Mesenteric fat pad (tissue), 1 donor: ENCODE results near the gene SLC26A11. TPM values are rescaled to one million over a fixed set of nuclear protein-coding genes. Genes with fewer than 3 reads are reported as not detected.
"Not testable (repeated sequence)": the region's sequence is repeated elsewhere in the genome, so short reads cannot be mapped to it uniquely, and the experiment has no call there.

Experiments
- DNase-seq: peaks from one replicate; pipeline ENCODE4 v3.0.0-alpha.2; 2020; ENCODE audit warnings: low spot score
- total RNA-seq: library from RNA; stranded (reverse); fragmentation: NEBNext Ultra II Directional; extraction: Animal tissue kit (Norgen Biotek cat#: 25700); gene quantifications from one replicate; pipeline ENCODE4 v1.2.1, GENCODE V29; 2021
- donor health status: DM: yes; HTN: yes; CAD: no.

The SLC26A11 gene
- total RNA-seq, 1 donor from 2014 or later, result 13.2 TPM

DNA sequence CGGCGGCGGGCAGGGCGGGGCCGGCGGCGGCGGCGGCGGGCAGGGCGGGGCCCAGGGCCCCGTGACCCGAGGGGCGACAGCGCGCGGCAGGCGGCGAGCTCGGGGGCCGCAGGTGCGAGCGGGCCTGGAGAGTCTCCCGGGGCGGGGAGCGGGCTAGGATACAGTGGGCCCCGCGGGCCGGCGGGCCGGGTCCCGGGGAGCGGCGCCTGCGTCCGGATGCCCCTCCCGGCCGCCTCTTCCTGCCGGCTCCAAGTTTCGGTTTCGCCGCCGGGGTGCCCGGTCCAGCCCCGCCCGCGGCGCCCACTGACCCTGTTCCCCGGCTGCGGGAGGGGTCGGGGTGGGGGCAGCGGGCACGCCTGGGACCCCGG lies 40.5 kb downstream of the SLC26A11 start, which contains the start of gene RNF213:
TSS of gene RNF213 (plus strand) at position 62 of the 368 bp plus-strand sequence. CDS start 2,830 bp downstream, outside the sequence.
- DNase-seq, result no peak

- DNase-seq, result no peak
These were observed 41.1 kb downstream of the SLC26A11 start for GRCh38 chr17:80261159-80261894.

DNA sequence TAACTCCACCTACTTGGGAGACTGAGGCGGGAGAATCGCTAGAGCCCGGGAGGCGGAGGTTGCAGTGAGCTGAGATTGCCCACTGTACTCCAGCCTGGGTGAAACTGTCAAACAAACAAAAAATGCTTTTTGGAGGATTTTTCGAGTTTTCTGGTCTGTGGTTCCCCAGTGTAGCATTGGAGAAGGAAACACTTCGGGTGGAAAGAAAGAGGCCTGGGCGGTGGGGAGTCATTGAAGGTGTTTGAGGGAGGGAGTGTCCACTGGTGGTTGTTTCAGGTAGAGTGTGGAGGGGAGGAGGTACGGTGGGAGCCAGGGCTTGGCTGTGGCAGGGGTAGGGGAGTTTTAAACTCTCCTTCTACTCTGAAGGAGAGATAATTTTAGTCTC lies 41.7 kb downstream of the SLC26A11 start:
- DNase-seq, result no peak

- no peak for DNase-seq
These were observed 42.1 kb downstream of the SLC26A11 start for GRCh38 chr17:80262291-80262690.

DNA sequence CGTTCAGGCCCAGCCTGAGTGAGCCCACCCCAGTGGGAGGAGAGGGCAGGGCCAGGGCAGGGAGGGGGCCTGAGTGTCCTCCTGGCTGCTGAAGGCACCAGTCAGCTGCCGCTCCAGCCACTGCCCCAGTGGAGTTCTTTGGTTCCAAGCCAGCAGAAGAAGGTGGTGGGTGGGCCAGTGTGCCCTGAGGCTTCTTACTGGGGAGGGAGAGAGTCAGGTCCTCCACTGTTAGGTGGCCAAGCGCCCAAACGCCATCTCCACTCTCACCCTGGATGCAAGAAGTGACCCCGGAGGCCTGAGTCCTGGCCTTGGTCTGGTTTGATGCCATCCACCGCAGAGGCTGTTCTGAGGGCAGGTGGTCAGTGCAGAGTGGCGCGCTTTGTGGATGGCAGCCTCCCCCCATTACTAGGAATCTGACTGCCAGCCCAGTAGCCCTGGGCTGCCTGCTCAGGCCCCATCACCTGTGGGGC lies 42.6 kb downstream of the SLC26A11 start:
- DNase-seq, result no peak

GRCh38 chr17:80263253-80264204 lies 43.3 kb downstream of the SLC26A11 start:
- DNase-seq, result no peak

GRCh38 chr17:80264205-80265075 lies 44.2 kb downstream of the SLC26A11 start:
- DNase-seq, result no peak

- DNase-seq, result no peak
These were observed 45.2 kb downstream of the SLC26A11 start for GRCh38 chr17:80265205-80266068.

DNA sequence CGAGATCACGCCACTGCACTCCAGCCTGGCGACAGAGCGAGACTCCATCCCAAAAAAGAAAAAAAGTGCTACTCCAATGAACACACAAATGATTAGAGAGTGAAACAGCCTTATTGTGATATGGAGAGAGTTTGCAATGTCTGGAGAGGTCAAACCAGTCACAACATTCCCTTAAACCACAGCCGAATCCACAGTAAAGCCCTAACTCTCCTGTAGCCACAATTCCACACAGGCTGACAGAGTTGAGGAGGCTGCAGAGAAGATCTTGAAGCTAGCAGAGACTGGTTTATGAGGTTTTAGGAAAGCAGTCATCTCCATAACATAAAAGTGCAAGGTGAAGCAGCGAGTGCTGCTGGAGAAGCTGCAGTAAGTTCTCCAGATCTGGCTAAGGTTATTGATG lies 47.2 kb downstream of the SLC26A11 start:
- DNase-seq, result no peak

DNA sequence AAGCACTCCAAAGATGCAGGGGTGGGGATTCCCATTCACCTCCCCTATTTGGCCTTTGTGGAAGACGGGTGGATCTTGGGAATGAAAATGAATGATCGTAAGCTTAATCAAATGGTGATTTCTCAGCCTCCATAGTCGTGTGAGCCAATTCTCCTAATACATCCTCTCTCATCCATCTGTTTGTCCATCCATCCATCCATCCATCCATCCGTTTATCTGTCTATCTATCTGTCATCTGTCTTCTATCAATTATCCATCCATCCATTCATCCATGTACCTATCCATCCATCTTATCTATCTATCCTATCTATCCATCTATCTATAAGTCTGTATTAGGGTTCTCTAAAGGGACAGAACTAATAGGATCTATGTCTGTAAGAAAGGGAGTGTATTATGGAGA lies 48.2 kb downstream of the SLC26A11 start:
- no peak for DNase-seq

DNA sequence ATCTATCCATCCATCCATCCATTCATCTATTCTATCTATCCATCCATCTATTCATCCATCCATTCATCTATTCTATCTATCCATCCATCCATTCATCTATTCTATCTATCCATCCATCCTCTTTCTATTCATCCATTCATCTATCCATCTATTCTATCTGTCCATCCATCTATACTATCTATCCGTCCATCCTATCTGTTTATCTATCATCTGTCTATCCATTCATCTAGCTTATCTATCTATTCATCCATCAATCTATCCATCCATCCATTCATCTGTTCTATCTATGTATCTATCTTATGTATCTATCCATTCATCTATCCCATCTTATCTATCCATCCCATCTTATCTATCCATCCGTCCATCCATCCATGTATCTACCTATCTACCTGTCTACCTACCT lies 49.2 kb downstream of the SLC26A11 start:
- no peak for DNase-seq

GRCh38 chr17:80270104-80270503 lies 49.9 kb downstream of the SLC26A11 start:
- DNase-seq, result no peak

DNA sequence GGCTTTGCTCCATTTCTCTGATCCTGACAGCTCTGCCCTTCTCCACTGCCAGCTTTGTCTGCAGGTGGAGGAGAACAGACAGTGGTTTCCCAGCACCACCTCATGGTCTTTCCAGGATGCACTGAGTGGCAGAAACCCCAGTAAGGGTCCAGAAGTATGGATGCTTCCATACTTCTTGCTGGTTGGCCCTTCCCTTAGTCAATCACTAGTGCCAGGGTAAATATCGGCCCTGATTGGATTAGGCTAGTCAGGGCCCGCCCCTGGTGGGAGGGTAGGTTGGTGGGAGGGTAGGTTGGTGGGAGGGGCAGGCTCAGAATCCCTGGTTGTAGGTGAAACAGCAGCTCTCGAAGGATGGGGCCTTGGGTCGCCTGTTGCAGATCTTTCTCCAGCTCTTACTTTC lies 50.6 kb downstream of the SLC26A11 start:
- no peak for DNase-seq

DNA sequence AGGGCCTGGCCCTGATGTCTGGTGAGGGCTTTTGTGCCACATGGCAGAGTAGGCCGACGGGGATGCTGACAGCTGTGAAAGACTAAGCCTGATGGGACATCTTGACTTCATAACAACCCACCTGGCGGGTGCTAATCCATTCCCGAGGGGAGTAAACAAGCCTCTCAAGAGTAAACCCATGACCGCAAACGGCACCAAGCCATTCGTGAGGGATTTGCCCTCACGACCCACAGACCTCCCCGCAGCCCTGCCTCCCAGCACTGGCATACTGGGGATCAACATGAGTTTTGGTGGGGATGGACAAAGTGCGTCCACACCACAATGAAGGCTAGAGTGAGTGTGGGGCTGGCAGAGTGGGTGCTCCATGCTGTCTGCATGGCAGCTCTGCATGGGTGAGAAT lies 52.1 kb downstream of the SLC26A11 start:
- DNase-seq, result no peak

GRCh38 chr17:80274331-80274730 lies 54.1 kb downstream of the SLC26A11 start:
- no peak for DNase-seq

DNA sequence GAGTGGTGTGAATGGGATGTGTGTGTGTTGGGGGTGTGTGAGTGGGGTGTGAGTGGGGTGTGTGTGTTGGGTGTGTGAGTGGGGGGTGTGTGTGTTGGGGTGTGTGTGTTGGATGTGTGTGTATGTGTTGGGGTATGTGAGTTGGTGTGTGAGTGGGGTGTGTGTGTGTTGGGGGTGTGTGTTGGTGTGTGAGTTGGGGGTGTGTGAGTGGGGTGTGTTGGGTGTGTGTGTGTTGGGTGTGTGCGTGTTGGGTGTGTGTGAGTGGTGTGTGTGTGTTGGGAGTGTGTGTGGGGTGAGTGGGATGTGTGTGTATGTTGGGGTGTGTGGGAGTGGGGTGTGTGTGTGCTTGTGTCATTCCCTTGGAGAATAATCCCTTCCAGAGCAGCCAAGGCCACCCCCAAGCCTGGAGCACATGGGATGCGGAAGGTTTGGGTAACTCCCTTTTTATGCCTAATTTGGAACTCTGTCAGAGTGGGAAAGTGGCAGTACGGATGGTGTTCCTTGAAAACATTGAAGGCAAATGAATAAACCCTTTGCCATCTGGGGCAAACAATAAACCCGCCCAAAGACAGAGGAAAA lies 54.7 kb downstream of the SLC26A11 start:
- no peak for DNase-seq

DNA sequence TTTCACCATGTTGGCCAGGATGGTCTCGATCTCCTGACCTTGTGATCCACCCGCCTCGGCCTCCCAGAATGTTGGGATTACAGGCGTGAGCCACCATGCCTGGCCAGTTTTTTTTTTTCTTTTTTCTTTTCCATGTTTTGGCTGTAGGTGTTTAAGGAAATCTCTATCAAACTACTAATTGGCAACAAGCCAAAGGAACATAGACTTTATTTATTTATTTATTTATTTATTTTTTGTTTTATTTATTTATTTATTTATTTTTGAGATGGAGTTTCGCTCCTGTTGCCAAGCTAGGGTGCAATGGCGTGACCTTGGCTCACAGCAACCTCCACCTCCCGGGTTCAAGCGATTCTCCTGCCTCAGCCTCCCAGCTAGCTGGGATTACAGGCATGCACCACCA lies 55.6 kb downstream of the SLC26A11 start:
- not testable (repeated sequence) for DNase-seq

- DNase-seq, result no peak
These were observed 57.8 kb downstream of the SLC26A11 start for GRCh38 chr17:80277751-80278671.

GRCh38 chr17:80279895-80280294 lies 59.7 kb downstream of the SLC26A11 start:
- DNase-seq, result no peak
